GM12891 (cell line): ENCODE measurements around the gene ABHD1.

ENCODE experiments used
- POLR2A ChIP-seq: IDR thresholded peaks from 2 replicates; pipeline ENCODE4 v1.6.1; 2011; ENCODE audit warnings: low read depth, low read length, control low read depth
- POLR2AphosphoS5 ChIP-seq: IDR thresholded peaks from 2 replicates; pipeline ENCODE4 v1.6.1; 2011; ENCODE audit warnings: low read depth, low read length, control low read depth
- TAF1 ChIP-seq: IDR thresholded peaks from 2 replicates; pipeline ENCODE4 v1.6.1; 2011; ENCODE audit warnings: low read depth, low read length, control low read depth

- no peak for TF ChIP-seq TAF1
- no peak for TF ChIP-seq POLR2A
- TF ChIP-seq POLR2AphosphoS5: no peak
Measured at GRCh38 chr2:27118525-27119329, 4.9 kb upstream of the ABHD1 start, which contains the start of gene CGREF1.
